Measurements from ENCODE around the gene SSR4. TPM values are rescaled to one million over a fixed set of nuclear protein-coding genes. Genes with fewer than 3 reads are reported as not detected.
"Not testable (repeated sequence)": the region's sequence is repeated elsewhere in the genome, so short reads cannot be mapped to it uniquely, and the experiment has no call there.

The SSR4 gene
- 100 to 1,000 TPM; 158 to 162 TPM for total RNA-seq

DNA sequence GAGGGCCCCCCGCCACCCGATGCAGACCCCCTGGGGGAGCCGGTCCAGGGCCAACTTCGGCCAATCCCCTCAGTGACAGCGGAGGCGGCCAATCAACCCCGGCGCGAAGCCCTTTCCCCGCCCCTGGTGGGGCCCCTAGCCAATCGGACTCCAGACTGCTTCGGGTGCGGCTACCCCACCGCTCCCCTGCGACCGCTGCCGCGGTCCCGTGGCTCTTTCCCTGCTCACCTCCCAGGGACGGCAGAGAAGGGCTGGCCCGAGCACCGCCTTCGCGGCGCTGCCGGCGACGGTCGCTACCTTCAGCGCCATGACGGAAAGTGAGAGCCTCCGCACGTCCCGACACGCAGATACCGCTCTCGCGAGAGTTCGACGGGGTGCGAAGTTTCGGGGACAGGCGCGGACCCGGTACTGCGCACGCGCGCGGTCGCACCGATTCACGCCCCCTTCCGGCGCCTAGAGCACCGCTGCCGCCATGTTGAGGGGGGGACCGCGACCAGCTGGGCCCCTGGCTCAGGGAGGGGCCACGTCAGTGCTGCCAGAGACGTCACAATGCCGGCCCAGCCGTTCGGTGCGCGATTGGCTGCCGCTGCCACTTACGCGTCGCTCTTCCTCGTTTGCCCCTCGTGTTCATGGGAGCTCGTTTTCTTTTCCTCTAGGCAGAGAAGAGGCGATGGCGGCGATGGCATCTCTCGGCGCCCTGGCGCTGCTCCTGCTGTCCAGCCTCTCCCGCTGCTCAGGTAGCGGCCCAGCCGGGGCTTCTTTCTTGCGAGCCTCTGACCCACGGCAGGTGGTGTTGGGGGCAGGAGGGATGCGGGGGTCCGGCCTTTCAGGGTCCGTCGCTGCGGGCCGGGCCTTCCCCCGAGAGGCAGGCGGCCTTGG lies at the start of gene SSR4, which contains the start of gene IDH3G:
TSS of gene SSR4 (plus strand) at position 651 of the 879 bp plus-strand sequence. CDS start at position 671, 20 bp downstream.
TSS of gene IDH3G (minus strand) at position 358 of the 879 bp plus-strand sequence. CDS start at position 309, 49 bp downstream.
- H3K36me3 Mint-ChIP-seq, result peaks cover 10% of the 10 kb centered on the region
- H3K4me3 Mint-ChIP-seq, result peak within 1 kb of the TSS; percentile 95
- DNase-seq (peak; percentile 94), ATAC-seq (ENCODE audit: low read depth) (peak; percentile 93)
- no peaks in the 10 kb centered on the region for H3K9me3 Mint-ChIP-seq
- POLR2A ChIA-PET, result interaction anchor here (0.6 to 1.5 kb wide), 3 partner anchors 35 to 131 kb away, joined by 3 to 12 read pairs (median 3); partner anchors contain the start of gene ARHGAP4
- peaks cover 12% of the 10 kb centered on the region for H3K4me1 Mint-ChIP-seq
- no peaks in the 10 kb centered on the region for H3K27me3 Mint-ChIP-seq
- peak within 1 kb of the TSS; percentile 94 for H3K27ac Mint-ChIP-seq

DNA sequence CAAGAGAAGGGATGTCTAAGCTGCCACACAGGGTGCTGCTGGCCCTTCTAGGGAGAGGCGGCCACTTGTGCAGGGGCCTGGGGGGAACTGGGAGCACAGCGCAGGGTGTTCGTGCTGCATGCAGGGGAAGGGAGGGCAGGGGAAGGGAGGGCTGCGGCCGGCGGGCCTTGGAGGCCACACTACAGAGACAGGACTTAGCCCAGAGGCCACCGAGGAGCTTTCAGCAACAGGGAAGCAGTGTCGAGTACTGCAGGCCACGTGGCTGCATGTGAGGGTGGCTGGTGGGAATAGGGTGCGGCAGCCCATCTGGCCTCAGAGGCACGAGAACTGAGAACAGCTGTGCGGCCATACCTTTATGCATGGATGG lies 49.4 kb upstream of the SSR4 start:
- ATAC-seq (ENCODE audit: low read depth); H3K4me1 Mint-ChIP-seq; DNase-seq; POLR2A ChIA-PET; H3K9me3 Mint-ChIP-seq; H3K27ac Mint-ChIP-seq; H3K36me3 Mint-ChIP-seq; H3K4me3 Mint-ChIP-seq: not testable (repeated sequence)
- H3K27me3 Mint-ChIP-seq, result peaks cover 12% of the 10 kb centered on the region

- POLR2A ChIA-PET, result no interaction called here
- Mint-ChIP-seq H3K9me3 (no peaks in the 10 kb centered on the region), H3K27me3 (peaks cover 12% of the 10 kb centered on the region), H3K36me3 (no peaks in the 10 kb centered on the region), H3K4me3 (no peak overlapping the region), H3K27ac (no peak overlapping the region), H3K4me1 (peaks cover 3% of the 10 kb centered on the region)
- ATAC-seq (ENCODE audit: low read depth), result no peak
- DNase-seq, result no peak
Observed at GRCh38 chrX:153746359-153746758, 48.1 kb upstream of the SSR4 start.

- H3K9me3 Mint-ChIP-seq; H3K4me1 Mint-ChIP-seq; H3K36me3 Mint-ChIP-seq; ATAC-seq (ENCODE audit: low read depth); H3K4me3 Mint-ChIP-seq; POLR2A ChIA-PET; H3K27ac Mint-ChIP-seq; DNase-seq: not testable (repeated sequence)
- H3K27me3 Mint-ChIP-seq, result peaks cover 12% of the 10 kb centered on the region
Observed at GRCh38 chrX:153746991-153747390, 47.5 kb upstream of the SSR4 start.

- POLR2A ChIA-PET; ATAC-seq (ENCODE audit: low read depth); H3K4me3 Mint-ChIP-seq; H3K27ac Mint-ChIP-seq; H3K36me3 Mint-ChIP-seq; DNase-seq; H3K9me3 Mint-ChIP-seq; H3K4me1 Mint-ChIP-seq: not testable (repeated sequence)
- H3K27me3 Mint-ChIP-seq, result peaks cover 15% of the 10 kb centered on the region
Observed at GRCh38 chrX:153749017-153749416, 45.5 kb upstream of the SSR4 start.

DNA sequence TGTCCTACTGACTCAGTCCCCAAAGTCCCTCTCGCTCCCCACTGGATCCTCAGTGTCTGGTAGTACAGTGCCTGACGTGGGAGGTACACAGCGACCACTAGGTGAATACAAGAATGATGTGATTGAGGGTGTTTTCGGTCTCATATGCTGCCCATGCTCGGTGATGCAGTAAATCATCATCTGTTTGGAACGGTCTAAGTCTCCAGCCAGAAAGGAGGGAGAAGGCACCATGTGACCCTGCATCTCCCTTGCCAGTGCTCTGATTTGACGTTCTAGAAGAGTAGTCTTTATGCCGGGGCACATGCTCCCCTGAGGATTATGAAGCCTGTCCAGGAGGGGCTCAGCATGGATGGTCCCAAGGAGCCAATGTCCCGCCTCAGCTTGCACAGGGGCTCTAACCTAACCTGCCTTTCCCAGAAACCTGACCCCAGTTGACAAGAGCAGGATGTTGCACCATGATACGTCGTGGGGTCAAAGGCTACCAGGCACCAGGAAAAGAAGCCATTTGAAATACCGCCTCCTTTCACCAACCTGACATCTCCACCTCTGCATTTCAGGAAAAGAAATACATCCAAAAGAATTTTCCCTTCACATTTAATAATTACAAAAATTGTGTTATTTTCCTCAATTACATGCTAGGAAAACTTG lies 44.2 kb upstream of the SSR4 start:
- Mint-ChIP-seq H3K27ac (no peak overlapping the region), H3K36me3 (no peaks in the 10 kb centered on the region), H3K9me3 (no peaks in the 10 kb centered on the region), H3K4me1 (peaks cover 2% of the 10 kb centered on the region), H3K27me3 (peaks cover 12% of the 10 kb centered on the region), H3K4me3 (no peak overlapping the region)
- no peak for DNase-seq
- POLR2A ChIA-PET, result no interaction called here
- ATAC-seq (ENCODE audit: low read depth), result no peak

DNA sequence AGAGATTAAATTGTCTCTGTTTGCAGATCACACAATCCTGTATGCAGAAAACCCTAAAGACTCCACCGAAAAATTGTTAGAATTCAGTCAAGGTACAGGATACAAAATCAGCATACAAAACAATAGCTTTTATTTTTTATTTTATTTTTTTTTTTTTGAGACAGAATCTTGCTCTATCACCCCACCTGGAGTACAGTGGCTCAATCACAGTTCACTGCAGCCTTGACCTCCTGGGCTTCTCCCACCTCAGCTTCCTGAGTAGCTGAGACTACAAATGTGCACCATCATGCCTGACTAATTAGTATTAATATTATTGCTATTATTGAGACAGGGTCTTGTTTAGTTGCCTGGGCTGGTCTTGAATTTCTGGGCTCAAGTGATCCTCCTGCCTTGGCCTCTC lies 39.3 kb upstream of the SSR4 start:
- POLR2A ChIA-PET, result interaction anchor here (0.7 kb wide), 2 partner anchors 16 to 349 kb away, joined by 4 to 10 read pairs; no protein-coding TSS in a partner anchor
- Mint-ChIP-seq H3K9me3 (no peaks in the 10 kb centered on the region), H3K36me3 (no peaks in the 10 kb centered on the region), H3K27me3 (peaks cover 3% of the 10 kb centered on the region), H3K4me1 (peaks cover 2% of the 10 kb centered on the region), H3K27ac (no peak overlapping the region), H3K4me3 (no peak overlapping the region)
- no peak for ATAC-seq (ENCODE audit: low read depth)
- no peak for DNase-seq

DNA sequence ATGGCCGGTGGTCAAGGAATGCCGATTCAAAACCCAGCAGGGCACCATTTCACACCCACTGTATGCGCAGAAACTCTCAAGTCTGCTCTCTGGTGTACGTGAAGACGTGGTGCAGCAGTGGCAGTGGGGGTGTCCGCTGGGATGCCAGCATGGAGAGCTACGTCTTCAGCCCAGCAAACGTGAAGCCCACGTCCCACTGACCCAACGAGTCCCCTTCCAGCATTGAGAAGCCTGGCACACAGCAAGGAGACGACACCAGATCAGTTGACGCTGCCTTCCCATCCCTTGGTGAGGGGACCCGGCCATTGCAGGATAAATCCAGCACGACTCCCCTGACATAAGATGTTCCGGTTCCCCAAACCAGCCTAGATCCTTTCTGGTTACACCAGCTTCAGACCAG lies 32.6 kb upstream of the SSR4 start:
- Mint-ChIP-seq H3K36me3 (no peaks in the 10 kb centered on the region), H3K27me3 (no peaks in the 10 kb centered on the region), H3K9me3 (no peaks in the 10 kb centered on the region), H3K4me1 (peaks cover 8% of the 10 kb centered on the region), H3K27ac (no peak overlapping the region), H3K4me3 (no peak overlapping the region)
- ATAC-seq (ENCODE audit: low read depth) (no peak), DNase-seq (no peak)
- POLR2A ChIA-PET, result no interaction called here

- DNase-seq (no peak), ATAC-seq (ENCODE audit: low read depth) (no peak)
- H3K27me3 Mint-ChIP-seq, result no peaks in the 10 kb centered on the region
- peaks cover 9% of the 10 kb centered on the region for H3K4me1 Mint-ChIP-seq
- H3K27ac Mint-ChIP-seq, result no peak overlapping the region
- H3K36me3 Mint-ChIP-seq, result no peaks in the 10 kb centered on the region
- no peak overlapping the region for H3K4me3 Mint-ChIP-seq
- POLR2A ChIA-PET, result no interaction called here
- no peaks in the 10 kb centered on the region for H3K9me3 Mint-ChIP-seq
Observed at GRCh38 chrX:153762626-153763173, 31.8 kb upstream of the SSR4 start.

GRCh38 chrX:153763298-153763932 lies 31.1 kb upstream of the SSR4 start:
- POLR2A ChIA-PET, result no interaction called here
- Mint-ChIP-seq H3K27ac (no peak overlapping the region), H3K9me3 (no peaks in the 10 kb centered on the region), H3K36me3 (no peaks in the 10 kb centered on the region), H3K4me3 (no peak overlapping the region), H3K27me3 (no peaks in the 10 kb centered on the region), H3K4me1 (peaks cover 9% of the 10 kb centered on the region)
- ATAC-seq (ENCODE audit: low read depth), result no peak
- DNase-seq, result no peak

GRCh38 chrX:153763989-153764755 lies 30.3 kb upstream of the SSR4 start, which contains the start of gene PLXNB3:
PLXNB3 (plus strand) TSS chrX:153764249; CDS start chrX:153765536, 1,287 bp downstream.
- H3K27me3 Mint-ChIP-seq, result no peaks in the 10 kb centered on the region
- H3K9me3 Mint-ChIP-seq, result no peaks in the 10 kb centered on the region
- ATAC-seq (ENCODE audit: low read depth) (peak; percentile 71), DNase-seq (peak; percentile 81)
- peak within 1 kb of the TSS; percentile 44 for H3K4me3 Mint-ChIP-seq
- no peaks in the 10 kb centered on the region for H3K36me3 Mint-ChIP-seq
- H3K27ac Mint-ChIP-seq, result no peak within 1 kb of the TSS
- H3K4me1 Mint-ChIP-seq, result peaks cover 9% of the 10 kb centered on the region
- POLR2A ChIA-PET, result no interaction called here

DNA sequence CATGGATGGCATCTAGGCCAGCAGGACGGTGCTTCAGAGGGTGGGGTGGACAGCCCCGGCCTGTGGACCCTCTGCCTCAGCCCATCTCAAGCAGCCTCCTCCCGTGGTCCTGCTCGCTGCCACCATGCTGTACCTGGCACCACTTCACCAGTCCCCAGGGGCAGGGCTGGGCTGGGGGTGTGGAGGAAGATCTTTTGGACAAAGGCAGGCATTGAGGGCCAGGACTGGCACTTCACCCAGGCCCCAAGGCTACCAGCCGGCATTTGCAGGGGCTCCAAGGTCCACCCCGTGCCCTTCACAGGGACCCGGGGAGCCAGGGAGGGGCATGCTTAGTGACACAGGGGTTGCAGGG lies 29.7 kb upstream of the SSR4 start:
- Mint-ChIP-seq H3K36me3 (no peaks in the 10 kb centered on the region), H3K9me3 (no peaks in the 10 kb centered on the region), H3K27me3 (no peaks in the 10 kb centered on the region), H3K4me1 (peaks cover 9% of the 10 kb centered on the region), H3K4me3 (no peak overlapping the region), H3K27ac (no peak overlapping the region)
- ATAC-seq (ENCODE audit: low read depth) (no peak), DNase-seq (peak; percentile 27)
- POLR2A ChIA-PET, result no interaction called here

Measured in activated naive CD8-positive, alpha-beta T cell treated with anti-CD3 and anti-CD28 coated beads, Interleukin-2, amount 10 ng/mL, durations not matched to agents 7 days and 5 days (primary cell).